ENCODE results near the gene EML4.
A peak's percentile ranks its signal among the peaks of the same experiment; 100 is the strongest.

Gene EML4

DNA sequence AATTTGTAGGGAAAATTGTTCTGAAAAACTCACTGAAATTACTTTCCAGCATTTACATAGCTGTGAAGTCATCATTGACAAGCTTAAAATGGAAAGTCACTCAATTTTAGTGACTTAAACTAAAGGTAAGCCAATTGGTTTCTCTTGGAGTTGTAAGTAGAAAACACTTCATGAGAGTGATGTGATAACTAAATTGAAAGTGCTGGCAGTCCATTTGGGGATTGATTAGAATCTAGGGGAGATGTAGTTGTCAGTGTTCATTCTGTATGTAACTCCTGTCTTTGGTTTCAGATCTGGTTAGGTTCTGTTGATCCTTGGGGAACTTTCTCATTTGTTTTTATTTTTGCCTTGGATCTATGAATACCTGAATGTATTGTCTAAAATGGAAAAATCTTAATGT lies 138.0 kb downstream of the EML4 start:
- DNase-seq (ENCODE audit: low spot score), result no peak

DNA sequence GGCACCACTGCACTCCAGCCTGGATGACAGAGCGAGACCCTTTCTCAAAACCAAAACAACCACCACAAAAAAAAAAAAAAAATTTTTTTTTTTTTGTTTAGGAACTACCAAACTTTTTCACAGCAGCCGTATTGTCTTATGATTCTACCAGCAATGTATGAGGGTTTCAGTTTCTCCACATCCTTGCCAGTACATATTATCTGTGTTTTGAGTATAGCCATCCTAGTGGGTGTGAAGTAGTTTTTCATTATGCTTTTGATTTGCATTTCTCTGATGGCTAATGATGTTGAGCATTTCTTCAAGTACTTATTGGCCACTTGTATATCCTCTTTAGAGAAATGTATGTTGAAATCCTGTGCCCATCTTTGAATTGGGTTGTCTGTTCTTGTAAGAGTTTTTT lies 140.2 kb downstream of the EML4 start:
- no peak for DNase-seq (ENCODE audit: low spot score)

DNA sequence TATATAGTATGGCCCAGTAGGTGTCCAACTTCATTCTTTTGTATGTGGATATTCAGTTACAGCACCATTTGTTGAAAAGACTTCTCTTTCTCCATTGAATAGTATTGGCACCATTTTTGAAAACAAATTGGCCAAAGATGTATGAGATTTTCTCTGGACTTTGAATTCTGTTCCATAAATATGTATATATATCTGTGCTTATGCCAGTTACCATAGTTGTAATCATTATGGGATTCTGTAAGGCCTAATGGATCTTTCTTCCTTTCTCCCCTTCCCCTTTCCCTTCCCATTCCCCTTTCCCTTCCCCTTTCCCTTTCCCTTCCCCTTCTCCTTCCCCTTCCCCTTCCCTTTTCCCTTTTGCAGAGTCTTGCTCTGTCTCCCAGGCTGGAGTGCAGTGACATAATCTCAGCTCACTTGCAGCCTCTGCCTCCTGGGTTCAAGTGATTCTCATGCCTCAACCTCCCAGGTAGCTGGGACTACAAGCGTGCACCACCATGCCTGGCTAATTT lies 140.9 kb downstream of the EML4 start:
- no peak for DNase-seq (ENCODE audit: low spot score)

DNA sequence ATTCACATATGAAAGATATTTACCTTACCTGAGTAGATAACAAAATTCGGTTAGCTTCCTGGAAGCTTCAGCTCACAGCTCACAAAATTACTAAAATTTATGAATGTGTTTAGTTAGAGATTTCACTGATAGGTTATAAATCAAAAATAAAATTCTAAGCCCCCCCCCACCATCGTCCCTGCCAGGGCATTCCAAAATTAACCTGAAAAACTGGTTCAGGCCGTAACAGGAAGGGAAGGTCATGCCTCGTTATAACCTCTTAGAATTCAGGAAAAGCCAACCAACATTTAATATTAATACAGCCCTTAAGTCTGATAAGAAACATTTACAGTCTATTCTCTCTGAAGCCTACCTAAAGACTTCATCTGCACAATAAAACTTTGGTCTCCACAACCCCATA lies 143.0 kb downstream of the EML4 start:
- no peak for DNase-seq (ENCODE audit: low spot score)

- DNase-seq (ENCODE audit: low spot score), result no peak
Observed at GRCh38 chr2:42314892-42315468, 145.8 kb downstream of the EML4 start.

DNA sequence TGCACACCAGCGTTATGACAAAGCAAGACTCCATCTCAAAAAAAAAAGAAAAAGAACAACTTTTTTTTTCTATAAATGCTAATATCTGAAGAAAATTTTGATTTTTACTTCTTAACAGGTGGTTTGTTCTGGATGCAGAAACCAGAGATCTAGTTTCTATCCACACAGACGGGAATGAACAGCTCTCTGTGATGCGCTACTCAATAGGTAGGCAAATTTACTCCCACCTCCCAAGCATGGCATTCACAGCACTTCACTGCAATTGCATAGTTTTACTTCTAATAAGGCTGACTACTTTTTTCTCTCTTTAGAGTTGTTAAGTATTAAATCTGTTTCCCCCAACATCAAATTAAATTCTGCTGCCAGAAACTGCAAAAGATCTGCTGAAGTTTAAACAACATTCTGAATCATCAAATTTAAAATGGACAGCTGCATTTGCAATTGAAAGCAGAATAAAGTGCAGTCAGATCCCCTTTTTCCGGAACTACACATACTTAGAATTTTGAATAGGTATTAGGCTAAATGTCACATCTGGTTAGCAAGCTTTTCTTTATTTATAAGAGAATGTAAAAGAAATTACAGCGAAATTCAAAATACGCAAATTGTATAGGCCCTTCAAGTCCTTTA lies 146.8 kb downstream of the EML4 start:
- no peak for DNase-seq (ENCODE audit: low spot score)

- DNase-seq (ENCODE audit: low spot score), result no peak
Observed at GRCh38 chr2:42316910-42317309, 147.8 kb downstream of the EML4 start.

GRCh38 chr2:42317486-42317885 lies 148.3 kb downstream of the EML4 start:
- DNase-seq (ENCODE audit: low spot score), result no peak

GRCh38 chr2:42317945-42318344 lies 148.8 kb downstream of the EML4 start:
- DNase-seq (ENCODE audit: low spot score), result no peak

- no peak for DNase-seq (ENCODE audit: low spot score)
Observed at GRCh38 chr2:42319265-42319664, 150.1 kb downstream of the EML4 start.

- DNase-seq (ENCODE audit: low spot score), result no peak
Observed at GRCh38 chr2:42321452-42322064, 152.4 kb downstream of the EML4 start.

DNA sequence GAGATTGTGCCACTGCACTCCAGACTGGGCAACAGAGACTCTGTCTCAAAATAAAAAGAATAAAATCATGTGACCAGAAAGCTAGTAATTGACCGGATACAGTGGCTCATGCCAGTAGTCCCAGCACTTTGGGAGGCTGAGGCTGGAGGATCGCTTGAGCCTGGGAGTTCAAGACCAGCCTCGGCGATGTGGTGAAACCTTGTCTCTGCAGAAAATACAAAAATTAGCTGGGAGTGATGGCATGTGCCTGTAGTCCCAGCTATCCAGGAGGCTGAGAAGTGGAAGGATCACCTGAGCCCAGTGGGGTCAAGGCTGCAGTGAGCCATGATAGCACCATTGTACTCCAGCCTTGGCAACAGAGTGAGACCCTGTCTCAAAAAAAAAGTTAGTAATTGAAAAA lies 155.1 kb downstream of the EML4 start:
- no peak for DNase-seq (ENCODE audit: low spot score)

- no peak for DNase-seq (ENCODE audit: low spot score)
Observed at GRCh38 chr2:42324949-42325348, 155.8 kb downstream of the EML4 start.

- no peak for DNase-seq (ENCODE audit: low spot score)
Observed at GRCh38 chr2:42325609-42326008, 156.5 kb downstream of the EML4 start.

- DNase-seq (ENCODE audit: low spot score), result no peak
Observed at GRCh38 chr2:42327125-42327524, 158.0 kb downstream of the EML4 start.

- peak; percentile 6 for DNase-seq (ENCODE audit: low spot score)
Observed at GRCh38 chr2:42328148-42328833, 159.1 kb downstream of the EML4 start.

DNA sequence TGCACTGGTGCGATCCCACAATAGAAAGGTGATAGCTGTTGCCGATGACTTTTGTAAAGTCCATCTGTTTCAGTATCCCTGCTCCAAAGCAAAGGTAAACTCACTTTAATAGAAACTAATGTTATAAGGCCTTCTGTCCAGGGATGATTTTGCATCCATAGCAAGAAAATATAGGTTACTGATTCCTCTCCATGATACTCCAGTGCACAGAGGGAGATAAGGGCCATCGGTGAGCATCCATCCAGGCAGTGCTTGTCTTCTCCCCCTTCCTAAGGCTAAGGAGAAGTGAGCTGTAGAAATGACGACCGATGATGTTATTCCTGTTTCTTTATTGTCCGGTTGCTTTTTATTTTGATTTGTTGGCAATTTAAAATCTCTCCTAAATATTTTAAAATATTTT lies 159.8 kb downstream of the EML4 start:
- no peak for DNase-seq (ENCODE audit: low spot score)

DNA sequence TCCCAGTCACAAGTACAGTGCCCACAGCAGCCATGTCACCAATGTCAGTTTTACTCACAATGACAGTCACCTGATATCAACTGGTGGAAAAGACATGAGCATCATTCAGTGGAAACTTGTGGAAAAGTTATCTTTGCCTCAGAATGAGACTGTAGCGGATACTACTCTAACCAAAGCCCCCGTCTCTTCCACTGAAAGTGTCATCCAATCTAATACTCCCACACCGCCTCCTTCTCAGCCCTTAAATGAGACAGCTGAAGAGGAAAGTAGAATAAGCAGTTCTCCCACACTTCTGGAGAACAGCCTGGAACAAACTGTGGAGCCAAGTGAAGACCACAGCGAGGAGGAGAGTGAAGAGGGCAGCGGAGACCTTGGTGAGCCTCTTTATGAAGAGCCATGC lies 160.6 kb downstream of the EML4 start:
- DNase-seq (ENCODE audit: low spot score), result no peak

- no peak for DNase-seq (ENCODE audit: low spot score)
Observed at GRCh38 chr2:42331569-42332284, 162.6 kb downstream of the EML4 start.

GRCh38 chr2:42332575-42332974 lies 163.4 kb downstream of the EML4 start:
- no peak for DNase-seq (ENCODE audit: low spot score)

DNA sequence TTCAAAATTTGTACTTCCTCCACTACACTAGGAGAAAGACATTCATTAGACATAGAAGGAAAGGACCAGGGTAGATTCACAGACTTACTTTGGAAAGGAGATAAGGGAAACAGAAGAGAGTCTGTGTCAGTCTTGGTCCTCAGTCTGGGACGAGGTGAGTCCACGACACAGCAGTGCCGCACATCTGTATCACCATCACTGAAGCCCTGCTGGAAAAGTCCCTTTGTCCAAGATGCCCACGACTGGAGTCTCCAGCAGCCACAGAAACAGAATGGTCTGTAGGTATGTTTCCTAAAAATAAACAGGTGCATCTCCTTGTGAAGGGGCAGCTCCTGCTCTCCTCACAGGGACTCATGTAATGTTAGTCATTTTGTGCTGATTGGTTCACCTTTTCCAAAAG lies 164.4 kb downstream of the EML4 start:
- no peak for DNase-seq (ENCODE audit: low spot score)

- DNase-seq (ENCODE audit: low spot score), result no peak
Observed at GRCh38 chr2:42334220-42334619, 165.1 kb downstream of the EML4 start.
